ENCODE measurements around the gene FURIN. TPM values are rescaled to one million over a fixed set of nuclear protein-coding genes. Genes with fewer than 3 reads are reported as not detected.

Gene FURIN
- total and polyA plus RNA-seq, 2 of the 8 experiments (the other 6 are each of a cell fraction or from before 2014, with no cell fraction given) = 15.8 to 32.1 TPM

DNA sequence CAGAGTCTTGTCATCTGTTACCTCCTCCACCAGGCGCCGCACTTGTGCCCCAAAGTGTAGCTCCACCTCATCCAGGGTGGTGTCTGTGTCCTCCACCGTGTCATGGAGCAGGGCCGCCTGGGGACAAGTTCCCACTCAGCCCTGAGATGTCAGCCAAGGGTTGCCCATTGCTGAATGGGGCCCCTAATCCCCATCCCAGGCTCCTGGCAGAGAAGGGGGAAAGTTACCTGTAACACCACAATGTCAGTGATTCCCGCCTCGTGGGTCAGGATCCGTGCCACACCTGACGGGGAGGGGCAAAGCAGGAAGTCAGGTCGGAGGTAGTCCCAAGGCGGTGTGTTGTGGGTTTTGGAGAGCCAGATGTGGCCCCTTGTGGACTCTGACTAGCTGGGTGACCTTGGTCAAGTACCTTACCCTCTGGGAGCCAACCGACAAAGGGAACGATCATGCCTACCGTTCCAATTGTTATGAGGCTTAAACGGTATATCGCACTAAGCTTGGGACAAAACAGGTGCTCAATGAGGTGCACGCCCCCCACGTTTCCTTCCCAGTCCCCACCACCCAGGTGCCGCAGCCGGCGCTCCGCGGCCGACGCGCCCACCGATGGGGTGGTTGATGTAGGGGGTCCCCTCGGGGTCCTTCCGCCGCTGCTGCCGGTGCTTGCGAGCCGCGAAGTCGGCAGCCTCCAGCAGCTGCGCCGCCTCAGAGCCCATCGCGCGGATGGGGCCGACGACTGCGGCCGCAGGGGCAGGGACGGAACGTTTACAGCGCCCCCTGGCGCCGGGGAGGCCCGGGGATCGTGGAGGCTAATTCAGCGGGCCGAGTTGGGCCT, 63.7 kb downstream of the FURIN start, which contains the start of gene HDDC3:
Gene HDDC3 (minus strand): TSS at position 722 of the 832 bp plus-strand sequence. CDS start 9 bp downstream, at position 713.
- no peaks in the 10 kb centered on the region for H3K9me3 ChIP-seq (ENCODE audit: insufficient read depth in 2 of 2, low read depth in 1 of 2, low read length in 1 of 2)
- H2BK120ac ChIP-seq (replicated peaks; ENCODE audit: low read depth, low read length) = no peak within 1 kb of the TSS
- peak within 1 kb of the TSS; percentile 8 for H4K91ac ChIP-seq (replicated peaks; ENCODE audit: insufficient read length, low read length)
- no peak within 1 kb of the TSS for H2AK5ac ChIP-seq (ENCODE audit: low read depth, low read length)
- H3K56ac ChIP-seq (replicated peaks; ENCODE audit: insufficient read length, low read depth, low read length) = no peak within 1 kb of the TSS
- peak within 1 kb of the TSS; percentile 25 for H3K4ac ChIP-seq (replicated peaks; ENCODE audit: insufficient read length, low read depth, low read length)
- H2BK20ac ChIP-seq (ENCODE audit: low read length) = no peak within 1 kb of the TSS
- H3K79me2 ChIP-seq (ENCODE audit: control insufficient read depth in 1 of 2, insufficient read depth in 2 of 2, low read length in 2 of 2) = no peaks in the 10 kb centered on the region
- CTCF ChIA-PET (ENCODE audit: partially characterized antibody) = interaction anchor here (0.5 to 20.7 kb wide), 59 partner anchors 10 to 921 kb away, joined by 3 to 306 read pairs (median 4); partner anchors contain the start of genes BLM, FES, FURIN and MAN2A2
- peak within 1 kb of the TSS; percentile 84; the same call in 1 of the 2 replicates for H3K18ac ChIP-seq (ENCODE audit: extremely low read depth, low read length)
- peak within 1 kb of the TSS; percentile 47 to 93 for H3K4me2 ChIP-seq (ENCODE audit: insufficient read depth in 1 of 2, low read depth in 2 of 2, low read length in 2 of 2)
- H2BK15ac ChIP-seq (ENCODE audit: low read length) = peak within 1 kb of the TSS; percentile 54; the same call in 1 of the 2 replicates
- no peaks in the 10 kb centered on the region; the same call in 1 of the 2 replicates for H3K79me1 ChIP-seq (ENCODE audit: low read depth, low read length)
- no peak within 1 kb of the TSS for H3K14ac ChIP-seq (ENCODE audit: insufficient read length)
- H3K9ac ChIP-seq (replicated peaks in 1 of 4; ENCODE audit: extremely low read depth in 1 of 4, low read depth in 3 of 4, low read length in 3 of 4) = peak within 1 kb of the TSS; percentile 25 to 62 (median 58)
- peak within 1 kb of the TSS; percentile 86 for H4K8ac ChIP-seq (ENCODE audit: extremely low read depth, insufficient read depth, low read length)
- peak within 1 kb of the TSS; percentile 27; the same call in 1 of the 2 replicates for H2BK12ac ChIP-seq (ENCODE audit: low read depth, low read length)
- peak within 1 kb of the TSS; percentile 58 to 83 (median 76) for H3K4me3 ChIP-seq (ENCODE audit: extremely low read depth in 1 of 4, insufficient read depth in 2 of 4, low read depth in 3 of 4, low read length in 4 of 4)
- 3% methylated on average over 51 of the region's 52 CpGs; no CpG with 5 or more reads in 1 of the 2 experiments for WGBS, 2 experiments (ENCODE audit: extremely low coverage in 1 of 2, insufficient coverage in 1 of 2, insufficient read length in 1 of 2, insufficient replicate concordance in 2 of 2, low coverage in 1 of 2, low lambda C conversion rate in 2 of 2, missing lambda C conversion rate in 1 of 2)
- peaks cover 0 to 13% (median 7%) of the 10 kb centered on the region in 4 experiments; a peak in 6 of 7 replicates for H3K4me1 ChIP-seq (replicated peaks in 1 of 4; ENCODE audit: control insufficient read depth in 3 of 4, insufficient read depth in 4 of 4, low read length in 3 of 4)
- H3K23ac ChIP-seq (ENCODE audit: insufficient read length) = no peak within 1 kb of the TSS
- H2AFZ ChIP-seq (ENCODE audit: low read length) = peak within 1 kb of the TSS; percentile 100
- 0 out of 7 replicates have a peak, but pooled peaks cover 0 to 4% (median 0%) of the 10 kb centered on the region in 4 experiments for H3K27me3 ChIP-seq (replicated peaks in 1 of 4; ENCODE audit: control insufficient read depth in 3 of 4, extremely low read depth in 1 of 4, insufficient read depth in 3 of 4, low read length in 3 of 4)
- H2BK5ac ChIP-seq (ENCODE audit: low read depth, low read length) = peak within 1 kb of the TSS; percentile 83; the same call in 1 of the 2 replicates
- POLR2A ChIA-PET (ENCODE audit: partially characterized antibody) = interaction anchor here (0.6 to 5.0 kb wide), 10 partner anchors 10 to 262 kb away, joined by 3 to 24 read pairs (median 3); partner anchors contain the start of genes BLM, MAN2A2 and RCCD1
- peak within 1 kb of the TSS; percentile 39; the same call in 1 of the 2 replicates for H3K27ac ChIP-seq (ENCODE audit: low read depth, low read length)
- H3K36me3 ChIP-seq (ENCODE audit: control insufficient read depth in 2 of 4, insufficient read depth in 4 of 4, low read length in 3 of 4) = peaks cover 0 to 4% (median 1%) of the 10 kb centered on the region in 4 experiments; a peak in 1 of 8 replicates
- no peak for FAIRE-seq
- peaks cover 11% of the 10 kb centered on the region; the same call in 1 of the 2 replicates for H3K23me2 ChIP-seq (ENCODE audit: low read depth, low read length)
- peaks cover 0 to 1% of the 10 kb centered on the region in 2 experiments for H4K20me1 ChIP-seq (replicated peaks in 1 of 2; ENCODE audit: control insufficient read depth in 1 of 2, insufficient read depth in 2 of 2, low read length in 2 of 2)
- peak in 1 of 2 experiments; percentile 99 for DNase-seq (ENCODE audit: low read depth in 1 of 2, low spot score in 2 of 2)
- H4K5ac ChIP-seq (ENCODE audit: insufficient read length, low read depth, low read length) = peak within 1 kb of the TSS; percentile 62
- TF ChIP-seq HDAC6 (IDR thresholded peaks at IDR 0.05; ENCODE audit: low read depth, low read length) (no peak), BACH1 (IDR thresholded peaks at IDR 0.05; ENCODE audit: low read length) (peak; percentile 91), HDAC2 (IDR thresholded peaks at IDR 0.05; ENCODE audit: borderline replicate concordance in 1 of 2, low read depth in 2 of 2, low read length in 2 of 2) (peak in 1 of 2 experiments; percentile 78; a peak in 3 of 4 replicates), BCL11A (IDR thresholded peaks at IDR 0.05; ENCODE audit: low read depth in 2 of 2, low read length in 2 of 2) (no peak), RAD21 (IDR thresholded peaks at IDR 0.05 in 1 of 2, conservative IDR thresholded peaks at IDR 0.05 in 1 of 2; ENCODE audit: low read depth in 2 of 2, low read length in 2 of 2) (peak; percentile 39 to 65), JUN (IDR thresholded peaks at IDR 0.05; ENCODE audit: low read depth, low read length) (no peak), RXRA (IDR thresholded peaks at IDR 0.05; ENCODE audit: insufficient read depth, low read depth, low read length) (no peak), JUND (IDR thresholded peaks at IDR 0.05; ENCODE audit: low read length) (peak; percentile 48; the same call in 1 of the 2 replicates), RNF2 (IDR thresholded peaks at IDR 0.05; ENCODE audit: borderline replicate concordance, low read depth, low read length, missing control alignments, poor library complexity, severe bottlenecking) (no peak)

Measured in H1 (cell line).